Measurements from ENCODE around the gene S100PBP.

- TF ChIP-seq EP300 (IDR thresholded peaks at IDR 0.05) (no peak), POLR2AphosphoS5 (IDR thresholded peaks at IDR 0.05) (no peak), CTCF (IDR thresholded peaks at IDR 0.05) (no peak)
Measured at GRCh38 chr1:32906654-32907053, 89.2 kb downstream of the S100PBP start.

All from esophagus muscularis mucosa (tissue), 4 donors.